ENCODE data around the gene DNAJC15.

DNAJC15 gene

GRCh38 chr13:42992764-42993122, 30.6 kb upstream of the DNAJC15 start:
- Mint-ChIP-seq H3K4me1 (peaks cover 16% of the 10 kb centered on the region), H3K36me3 (no peaks in the 10 kb centered on the region), H3K27me3 (no peaks in the 10 kb centered on the region), H3K9me3 (no peaks in the 10 kb centered on the region), H3K4me3 (peak overlapping the region; percentile 91), H3K27ac (peak overlapping the region; percentile 98)
- DNase-seq (ENCODE audit: low spot score in 2 of 2) (no peak), ATAC-seq (ENCODE audit: low read depth) (peak; percentile 0)

GRCh38 chr13:42994878-42995277, 28.5 kb upstream of the DNAJC15 start:
- Mint-ChIP-seq H3K4me1 (peaks cover 16% of the 10 kb centered on the region), H3K36me3 (no peaks in the 10 kb centered on the region), H3K27ac (peak overlapping the region; percentile 70), H3K9me3 (no peaks in the 10 kb centered on the region), H3K4me3 (no peak overlapping the region), H3K27me3 (no peaks in the 10 kb centered on the region)
- DNase-seq (ENCODE audit: low spot score in 2 of 2) (no peak), ATAC-seq (ENCODE audit: low read depth) (no peak)

GRCh38 chr13:42996584-42996983, 26.8 kb upstream of the DNAJC15 start:
- no peak for DNase-seq (ENCODE audit: low spot score in 2 of 2)
- H3K4me3 Mint-ChIP-seq, result no peak overlapping the region
- H3K4me1 Mint-ChIP-seq, result peaks cover 8% of the 10 kb centered on the region

GRCh38 chr13:42997381-42997780, 26.0 kb upstream of the DNAJC15 start:
- ATAC-seq (ENCODE audit: low read depth), result no peak
- DNase-seq (ENCODE audit: low spot score in 2 of 2), result no peak
- Mint-ChIP-seq H3K36me3 (peaks cover 3% of the 10 kb centered on the region), H3K4me3 (no peak overlapping the region), H3K27me3 (no peaks in the 10 kb centered on the region), H3K9me3 (no peaks in the 10 kb centered on the region), H3K4me1 (peaks cover 8% of the 10 kb centered on the region), H3K27ac (no peak overlapping the region)

More at GRCh38 chr13:42996584-42996983, 26.8 kb upstream of the DNAJC15 start:
- no peaks in the 10 kb centered on the region for H3K27me3 Mint-ChIP-seq
- ATAC-seq (ENCODE audit: low read depth), result no peak
- no peaks in the 10 kb centered on the region for H3K9me3 Mint-ChIP-seq
- peak overlapping the region; percentile 18 for H3K27ac Mint-ChIP-seq
- no peaks in the 10 kb centered on the region for H3K36me3 Mint-ChIP-seq

GRCh38 chr13:42999491-42999890, 23.9 kb upstream of the DNAJC15 start:
- H3K36me3 Mint-ChIP-seq, result peaks cover 3% of the 10 kb centered on the region
- H3K9me3 Mint-ChIP-seq, result peaks cover 3% of the 10 kb centered on the region
- no peak for ATAC-seq (ENCODE audit: low read depth)
- no peak overlapping the region for H3K27ac Mint-ChIP-seq
- no peaks in the 10 kb centered on the region for H3K4me1 Mint-ChIP-seq
- no peak for DNase-seq (ENCODE audit: low spot score in 2 of 2)
- no peak overlapping the region for H3K4me3 Mint-ChIP-seq
- H3K27me3 Mint-ChIP-seq, result no peaks in the 10 kb centered on the region

DNA sequence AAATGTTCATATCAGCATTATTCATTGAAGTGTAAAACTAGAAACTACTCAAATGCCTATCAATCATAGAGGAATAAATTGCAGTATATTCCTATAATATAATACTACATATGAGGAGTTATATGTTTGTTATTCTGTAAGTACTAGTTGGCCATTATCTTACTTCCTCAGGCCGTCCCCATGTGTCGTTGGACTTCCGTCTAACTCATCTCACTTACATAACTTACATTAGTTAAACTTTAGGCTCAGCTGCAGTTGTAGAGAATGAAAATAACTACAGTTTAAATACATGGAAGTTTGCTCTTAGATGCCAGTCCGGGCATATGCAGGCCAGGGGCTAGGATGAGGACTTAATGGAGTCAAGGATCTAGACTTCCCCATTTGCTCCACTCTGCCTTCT, 22.7 kb upstream of the DNAJC15 start:
- no peaks in the 10 kb centered on the region for H3K27me3 Mint-ChIP-seq
- DNase-seq (ENCODE audit: low spot score in 2 of 2) (no peak), ATAC-seq (ENCODE audit: low read depth) (no peak)
- no peaks in the 10 kb centered on the region for H3K4me1 Mint-ChIP-seq
- peaks cover 3% of the 10 kb centered on the region for H3K9me3 Mint-ChIP-seq
- H3K27ac Mint-ChIP-seq, result no peak overlapping the region
- peaks cover 3% of the 10 kb centered on the region for H3K36me3 Mint-ChIP-seq
- H3K4me3 Mint-ChIP-seq, result no peak overlapping the region

GRCh38 chr13:43002021-43002420, 21.4 kb upstream of the DNAJC15 start:
- Mint-ChIP-seq H3K4me3 (no peak overlapping the region), H3K27ac (no peak overlapping the region), H3K36me3 (peaks cover 3% of the 10 kb centered on the region), H3K4me1 (no peaks in the 10 kb centered on the region), H3K27me3 (no peaks in the 10 kb centered on the region), H3K9me3 (peaks cover 3% of the 10 kb centered on the region)
- DNase-seq (ENCODE audit: low spot score in 2 of 2) (no peak), ATAC-seq (ENCODE audit: low read depth) (no peak)

DNA sequence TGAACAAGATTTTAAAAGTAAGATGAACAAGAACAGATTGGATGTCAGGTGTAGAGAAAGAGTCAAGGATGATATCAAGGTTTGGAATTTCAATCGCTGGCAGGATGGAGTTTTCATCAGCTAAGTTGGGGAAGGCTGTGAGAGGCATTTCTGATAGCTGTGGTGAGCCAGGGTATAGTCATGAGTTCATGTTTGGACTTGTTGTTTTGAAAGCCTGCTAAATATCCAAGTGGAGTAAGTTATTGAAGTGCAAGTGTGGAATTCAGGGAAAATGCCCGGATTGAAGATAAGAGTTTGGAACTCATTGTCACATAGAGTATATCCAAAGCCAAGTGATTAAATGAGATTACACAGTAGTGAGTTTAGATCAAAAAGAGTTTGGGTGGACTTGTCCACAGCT, 20.4 kb upstream of the DNAJC15 start:
- no peaks in the 10 kb centered on the region for H3K27me3 Mint-ChIP-seq
- H3K4me1 Mint-ChIP-seq, result no peaks in the 10 kb centered on the region
- ATAC-seq (ENCODE audit: low read depth) (no peak), DNase-seq (ENCODE audit: low spot score in 2 of 2) (no peak)
- H3K36me3 Mint-ChIP-seq, result peaks cover 3% of the 10 kb centered on the region
- H3K27ac Mint-ChIP-seq, result no peak overlapping the region
- H3K9me3 Mint-ChIP-seq, result peaks cover 3% of the 10 kb centered on the region
- H3K4me3 Mint-ChIP-seq, result no peak overlapping the region

GRCh38 chr13:43003729-43004128, 19.7 kb upstream of the DNAJC15 start:
- H3K9me3 Mint-ChIP-seq, result peaks cover 3% of the 10 kb centered on the region
- no peaks in the 10 kb centered on the region for H3K27me3 Mint-ChIP-seq

GRCh38 chr13:43005460-43006236, 17.7 kb upstream of the DNAJC15 start:
- no peak for DNase-seq (ENCODE audit: low spot score in 2 of 2)
- no peak overlapping the region for H3K4me3 Mint-ChIP-seq
- H3K4me1 Mint-ChIP-seq, result no peaks in the 10 kb centered on the region
- ATAC-seq (ENCODE audit: low read depth), result no peak
- H3K27me3 Mint-ChIP-seq, result no peaks in the 10 kb centered on the region
- peaks cover 3% of the 10 kb centered on the region for H3K9me3 Mint-ChIP-seq
- no peak overlapping the region for H3K27ac Mint-ChIP-seq
- H3K36me3 Mint-ChIP-seq, result peaks cover 3% of the 10 kb centered on the region

More at GRCh38 chr13:43003729-43004128, 19.7 kb upstream of the DNAJC15 start:
- H3K4me1 Mint-ChIP-seq, result no peaks in the 10 kb centered on the region
- no peak for ATAC-seq (ENCODE audit: low read depth)
- DNase-seq (ENCODE audit: low spot score in 2 of 2), result no peak
- H3K4me3 Mint-ChIP-seq, result no peak overlapping the region
- H3K27ac Mint-ChIP-seq, result no peak overlapping the region
- peaks cover 3% of the 10 kb centered on the region for H3K36me3 Mint-ChIP-seq

GRCh38 chr13:43006893-43007631, 16.3 kb upstream of the DNAJC15 start:
- Mint-ChIP-seq H3K9me3 (peaks cover 3% of the 10 kb centered on the region), H3K27me3 (no peaks in the 10 kb centered on the region), H3K4me3 (no peak overlapping the region), H3K4me1 (no peaks in the 10 kb centered on the region), H3K36me3 (no peaks in the 10 kb centered on the region), H3K27ac (no peak overlapping the region)
- ATAC-seq (ENCODE audit: low read depth) (no peak), DNase-seq (ENCODE audit: low spot score in 2 of 2) (no peak)

DNA sequence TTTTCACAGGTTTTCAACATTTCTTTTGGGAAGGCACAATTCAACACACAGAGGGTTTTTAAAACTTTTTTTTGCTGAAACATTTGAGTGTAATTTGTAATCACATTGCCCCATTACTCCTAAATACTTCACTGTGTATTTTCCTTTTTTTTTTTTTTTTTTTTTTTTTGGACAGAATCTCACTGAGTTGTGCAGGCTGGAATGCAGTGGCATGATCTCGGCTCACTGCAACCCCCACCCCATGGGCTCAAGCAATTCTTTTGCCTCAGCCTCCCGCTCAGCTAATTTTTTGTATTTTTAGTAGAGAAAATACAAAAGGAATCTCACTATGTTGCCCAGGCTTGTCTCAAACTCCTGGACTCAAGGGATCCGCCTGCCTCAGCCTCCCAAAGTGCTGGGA, 14.8 kb upstream of the DNAJC15 start:
- ATAC-seq (ENCODE audit: low read depth), result no peak
- Mint-ChIP-seq H3K27ac (no peak overlapping the region), H3K4me3 (no peak overlapping the region), H3K27me3 (no peaks in the 10 kb centered on the region), H3K4me1 (no peaks in the 10 kb centered on the region), H3K9me3 (no peaks in the 10 kb centered on the region), H3K36me3 (no peaks in the 10 kb centered on the region)
- DNase-seq (ENCODE audit: low spot score in 2 of 2), result no peak

DNA sequence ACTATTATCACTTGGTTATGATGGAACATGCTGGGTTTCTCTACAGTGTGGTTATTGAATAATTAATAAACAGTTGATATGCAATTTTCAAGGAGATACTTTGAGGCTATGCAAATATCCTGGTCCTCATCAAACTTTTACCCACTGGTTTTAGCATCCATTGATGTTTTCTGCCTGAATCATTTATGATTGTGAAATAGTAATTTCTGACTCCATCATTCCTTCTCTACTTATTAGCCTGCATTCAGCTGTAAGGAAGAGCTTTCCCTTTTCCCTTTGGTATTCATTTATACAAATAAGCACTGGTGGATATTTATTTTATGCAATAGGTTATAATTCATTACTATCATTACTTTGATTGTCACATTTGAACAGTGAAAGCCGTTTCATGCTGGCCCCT, 13.9 kb upstream of the DNAJC15 start:
- Mint-ChIP-seq H3K36me3 (no peaks in the 10 kb centered on the region), H3K4me1 (no peaks in the 10 kb centered on the region), H3K4me3 (no peak overlapping the region), H3K27ac (no peak overlapping the region), H3K9me3 (no peaks in the 10 kb centered on the region), H3K27me3 (no peaks in the 10 kb centered on the region)
- ATAC-seq (ENCODE audit: low read depth) (no peak), DNase-seq (ENCODE audit: low spot score in 2 of 2) (no peak)

DNA sequence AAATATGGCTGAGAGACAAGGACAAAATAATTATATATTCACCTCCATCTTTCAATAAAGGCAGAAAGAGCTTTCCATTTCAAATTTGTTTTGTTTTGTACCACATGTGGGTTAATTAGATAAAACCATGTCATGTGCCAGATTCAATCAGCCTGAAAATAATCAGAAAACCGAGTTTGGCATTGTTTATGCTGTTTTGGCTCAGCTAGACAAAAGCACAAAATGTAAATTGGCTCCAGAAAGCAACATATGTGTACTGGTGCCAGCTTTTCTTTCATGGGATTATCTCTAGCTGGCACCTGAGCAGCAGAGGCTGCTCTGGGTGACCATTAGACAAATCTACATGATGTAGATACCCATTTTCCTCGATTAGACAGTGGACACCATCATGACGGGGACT, 9.2 kb upstream of the DNAJC15 start:
- Mint-ChIP-seq H3K4me1 (no peaks in the 10 kb centered on the region), H3K4me3 (no peak overlapping the region), H3K36me3 (no peaks in the 10 kb centered on the region), H3K27me3 (no peaks in the 10 kb centered on the region), H3K9me3 (no peaks in the 10 kb centered on the region), H3K27ac (no peak overlapping the region)
- DNase-seq (ENCODE audit: low spot score in 2 of 2) (no peak), ATAC-seq (ENCODE audit: low read depth) (no peak)

- no peaks in the 10 kb centered on the region for H3K9me3 Mint-ChIP-seq
- H3K36me3 Mint-ChIP-seq, result no peaks in the 10 kb centered on the region
- no peaks in the 10 kb centered on the region for H3K4me1 Mint-ChIP-seq
- no peak overlapping the region for H3K4me3 Mint-ChIP-seq
- H3K27me3 Mint-ChIP-seq, result no peaks in the 10 kb centered on the region
- no peak for DNase-seq (ENCODE audit: low spot score in 2 of 2)
- no peak overlapping the region for H3K27ac Mint-ChIP-seq
- ATAC-seq (ENCODE audit: low read depth), result no peak
Observed at GRCh38 chr13:43016226-43016625, 7.2 kb upstream of the DNAJC15 start.
